CD14-positive monocyte (primary cell): ENCODE data around the gene WDR64. TPM values are rescaled to one million over a fixed set of nuclear protein-coding genes. Genes with fewer than 3 reads are reported as not detected.

Source experiments
- DNase-seq, 3 donors: peaks; one replicate each; pipeline ENCODE4 v3.0.0-alpha.2; 2011 to 2022
- H2AFZ ChIP-seq: 2 replicates; pipeline ENCODE4 v1.6.0; 2012; ENCODE audit warnings: mild to moderate bottlenecking, low read depth, low read length, inconsistent platforms; ENCODE audit not compliant: insufficient read depth, poor library complexity, severe bottlenecking
- H3K27ac ChIP-seq, 2 donors: 1 replicate in 1 of 2; 2 replicates in 1 of 2; pipeline ENCODE4 v1.5.1; 2012 to 2013; ENCODE audit warnings: low read length in 2 of 2, control low read depth in 1 of 2, inconsistent platforms in 1 of 2, low read depth in 1 of 2, mild to moderate bottlenecking in 1 of 2
- H3K27me3 ChIP-seq, 2 donors: one replicate each; pipeline versions ENCODE4 v1.6.0 to v1.6.1; 2011 to 2013; ENCODE audit warnings: low read length in 2 of 2; ENCODE audit not compliant: control insufficient read depth in 2 of 2, insufficient read depth in 2 of 2
- H3K36me3 ChIP-seq, 2 donors: replicated peaks in 1 of 2; 1 replicate in 1 of 2; 2 replicates in 1 of 2; pipeline versions ENCODE4 v1.5.1 to v1.6.1; 2012 to 2013; ENCODE audit warnings: low read length in 2 of 2, control low read depth in 1 of 2, inconsistent platforms in 1 of 2, mild to moderate bottlenecking in 1 of 2; ENCODE audit not compliant: insufficient read depth in 2 of 2, control insufficient read depth in 1 of 2
- H3K4me1 ChIP-seq, 2 donors: 1 replicate in 1 of 2; 2 replicates in 1 of 2; pipeline versions ENCODE4 v1.5.1 to v1.6.1; 2012 to 2013; ENCODE audit warnings: low read length in 2 of 2, control low read depth in 1 of 2, inconsistent platforms in 1 of 2, mild to moderate bottlenecking in 1 of 2, moderate library complexity in 1 of 2; ENCODE audit not compliant: insufficient read depth in 2 of 2, control insufficient read depth in 1 of 2
- H3K4me2 ChIP-seq: replicated peaks from 2 replicates; pipeline ENCODE3; 2012; ENCODE audit warnings: low read length, moderate library complexity, mild to moderate bottlenecking; ENCODE audit not compliant: poor library complexity, severe bottlenecking; ENCODE audit errors: extremely low read depth
- H3K4me3 ChIP-seq, 3 experiments: fragments of 200-600 bp in 1 of 3; sonication (generic) in 1 of 3; replicated peaks in 1 of 3; 1 replicate in 2 of 3; 2 replicates in 1 of 3; pipeline ENCODE4 v1.5.1; 2011 to 2013; ENCODE audit warnings: low read length in 3 of 3, mild to moderate bottlenecking in 3 of 3, control low read depth in 2 of 3, low read depth in 2 of 3, inconsistent platforms in 1 of 3, moderate library complexity in 1 of 3
- H3K79me2 ChIP-seq: 2 replicates; pipeline ENCODE4 v1.6.0; 2012; ENCODE audit warnings: mild to moderate bottlenecking, control low read depth, inconsistent platforms, low read length, moderate library complexity; ENCODE audit not compliant: insufficient read depth
- H3K9ac ChIP-seq: 2 replicates; pipeline ENCODE4 v1.6.0; 2017; ENCODE audit warnings: low read length, mild to moderate bottlenecking; ENCODE audit not compliant: insufficient read depth, poor library complexity, severe bottlenecking
- H3K9me3 ChIP-seq, 2 donors: replicated peaks in 1 of 2; 1 replicate in 1 of 2; 2 replicates in 1 of 2; pipeline versions ENCODE4 v1.5.1 to v1.6.1; 2012 to 2013; ENCODE audit warnings: low read length in 2 of 2, control low read depth in 1 of 2; ENCODE audit not compliant: control insufficient read depth in 1 of 2, insufficient read depth in 1 of 2
- H4K20me1 ChIP-seq: 2 replicates; pipeline ENCODE4 v1.6.0; 2012; ENCODE audit warnings: mild to moderate bottlenecking, low read length, control low read depth, moderate library complexity; ENCODE audit not compliant: insufficient read depth
- H3K27ac Mint-ChIP-seq, 7 donors: one replicate each; pipeline ENCODE4 v1.8.0; 2020; ENCODE audit warnings: mild to moderate bottlenecking in 7 of 7, mixed read lengths in 7 of 7, moderate library complexity in 6 of 7, inconsistent platforms in 2 of 7
- H3K27me3 Mint-ChIP-seq, 3 donors: one replicate each; pipeline ENCODE4 v1.8.0; 2021 to 2022; ENCODE audit warnings: low read depth in 3 of 3, mild to moderate bottlenecking in 3 of 3, mixed read lengths in 3 of 3, moderate library complexity in 3 of 3, inconsistent platforms in 1 of 3
- H3K36me3 Mint-ChIP-seq, 2 donors: one replicate each; pipeline ENCODE4 v1.8.0; 2020; ENCODE audit warnings: mixed read lengths in 2 of 2, inconsistent platforms in 1 of 2, mild to moderate bottlenecking in 1 of 2
- H3K4me1 Mint-ChIP-seq: one replicate; pipeline ENCODE4 v1.8.0; 2020; ENCODE audit warnings: mild to moderate bottlenecking, mixed read lengths
- H3K4me3 Mint-ChIP-seq, 2 donors: one replicate each; pipeline ENCODE4 v1.8.0; 2020; ENCODE audit warnings: mild to moderate bottlenecking in 2 of 2, mixed read lengths in 2 of 2, moderate library complexity in 1 of 2
- H3K9me3 Mint-ChIP-seq, 7 donors: one replicate each; pipeline ENCODE4 v1.8.0; 2020 to 2022; ENCODE audit warnings: mixed read lengths in 7 of 7, mild to moderate bottlenecking in 6 of 7, moderate library complexity in 6 of 7, inconsistent platforms in 2 of 7
- CTCF ChIP-seq: fragments of 200-600 bp; IDR thresholded peaks from one replicate; pipeline ENCODE4 v1.8.0; 2022; ENCODE audit warnings: antibody characterized with exemption, mild to moderate bottlenecking
- whole genome bisulfite sequencing: methylation state at CpG from one replicate; pipeline ENCODE4 v1.1.5; 2013; ENCODE audit warnings: missing lambda C conversion rate; ENCODE audit not compliant: insufficient coverage; 5-methylcytosine and 5-hydroxymethylcytosine counted together
- intact Hi-C, 2 donors: fragments of 100-400 bp; cut with micrococcal nuclease; formaldehyde crosslinking; loops; one replicate each; pipeline versions ENCODE4 v1.15.0 to v1.15.1; 2023
- polyA plus RNA-seq, 3 donors: library from polyadenylated mRNA; depleted of rRNA in 1 of 3; unstranded in 2 of 3; stranded (reverse) in 1 of 3; fragments of 300-500 nt in 2 of 3; fragments of >200 nt in 1 of 3; fragmentation: Illumina TruSeq in 2 of 3; gene quantifications; 1 replicate in 2 of 3; 2 replicates in 1 of 3; pipeline ENCODE4 v1.2.3, GENCODE V29; 2012 to 2021

Gene WDR64
- polyA plus RNA-seq, 3 donors = not detected

GRCh38 chr1:241641773-241642592 is 10.1 kb upstream of the WDR64 start:
- Mint-ChIP-seq H3K4me3 (peak overlapping the region in 1 of 2 donors; percentile 16), H3K36me3 (no peaks in the 10 kb centered on the region), H3K4me1 (peaks cover 34% of the 10 kb centered on the region), H3K9me3 (peaks cover 0 to 5% (median 2%) of the 10 kb centered on the region in 7 donors), H3K27ac (peak overlapping the region in 1 of 7 donors; percentile 42), H3K27me3 (peaks cover 2 to 7% (median 2%) of the 10 kb centered on the region in 3 donors)
- H3K9ac ChIP-seq = no peak overlapping the region
- H3K9me3 ChIP-seq = no peaks in the 10 kb centered on the region
- 89% methylated on average over 9 of the region's 12 CpGs for WGBS
- no peaks in the 10 kb centered on the region for H3K36me3 ChIP-seq
- no peak overlapping the region for H3K4me3 ChIP-seq
- H2AFZ ChIP-seq = no peak overlapping the region
- no peaks in the 10 kb centered on the region for H3K27me3 ChIP-seq
- intact Hi-C loops = loop anchor here (5.0 to 10.0 kb wide), 2 partner anchors 110 to 203 kb away; partner anchors contain the start of genes EXO1 (in 1 of the 2) and KMO (in 1 of the 2)
- peaks cover 30% of the 10 kb centered on the region for H3K79me2 ChIP-seq
- peaks cover 7% of the 10 kb centered on the region for H4K20me1 ChIP-seq
- DNase-seq = no peak
- no peak overlapping the region for H3K27ac ChIP-seq
- no peak overlapping the region for H3K4me2 ChIP-seq
- no peak for TF ChIP-seq CTCF
- H3K4me1 ChIP-seq = peaks cover 28 to 32% of the 10 kb centered on the region in 2 donors

GRCh38 chr1:241642593-241642944 is 9.5 kb upstream of the WDR64 start:
- Histone ChIP-seq H3K4me2 (no peak overlapping the region), H3K4me1 (peaks cover 22 to 26% of the 10 kb centered on the region in 2 donors), H3K27me3 (no peaks in the 10 kb centered on the region), H3K4me3 (no peak overlapping the region), H3K9me3 (no peaks in the 10 kb centered on the region), H3K27ac (no peak overlapping the region), H3K36me3 (no peaks in the 10 kb centered on the region), H4K20me1 (peaks cover 7% of the 10 kb centered on the region), H3K9ac (no peak overlapping the region), H3K79me2 (peaks cover 24% of the 10 kb centered on the region), H2AFZ (no peak overlapping the region)
- TF ChIP-seq CTCF = no peak
- H3K27me3 Mint-ChIP-seq = peaks cover 2 to 7% (median 2%) of the 10 kb centered on the region in 3 donors
- DNase-seq = no peak
- intact Hi-C loops = loop anchor here (5.0 to 10.0 kb wide), 2 partner anchors 110 to 202 kb away; partner anchors contain the start of genes EXO1 (in 1 of the 2) and KMO (in 1 of the 2)
- no peak overlapping the region for H3K4me3 Mint-ChIP-seq
- H3K27ac Mint-ChIP-seq = no peak overlapping the region
- H3K36me3 Mint-ChIP-seq = no peaks in the 10 kb centered on the region
- peaks cover 0 to 5% (median 2%) of the 10 kb centered on the region in 7 donors for H3K9me3 Mint-ChIP-seq
- peaks cover 28% of the 10 kb centered on the region for H3K4me1 Mint-ChIP-seq
- whole genome bisulfite sequencing = 100% methylated on average over 1 of the region's 1 CpG
